Fibroblast of lung (primary cell): ENCODE results near the gene DSC3.

ENCODE experiments used
- CTCF ChIP-seq, 2 donors: IDR thresholded peaks in 1 of 2; conservative IDR thresholded peaks in 1 of 2; 1 replicate in 1 of 2; 2 replicates in 1 of 2; pipeline ENCODE4 v1.5.1; 2011 to 2012; ENCODE audit warnings: low read length in 2 of 2, control low read depth in 1 of 2, inconsistent platforms in 1 of 2, low read depth in 1 of 2, mild to moderate bottlenecking in 1 of 2
- EZH2 ChIP-seq: IDR thresholded peaks from 2 replicates; pipeline ENCODE4 v1.5.1; 2012; ENCODE audit warnings: low read length, control low read depth, mild to moderate bottlenecking; ENCODE audit errors: missing control alignments

DNA sequence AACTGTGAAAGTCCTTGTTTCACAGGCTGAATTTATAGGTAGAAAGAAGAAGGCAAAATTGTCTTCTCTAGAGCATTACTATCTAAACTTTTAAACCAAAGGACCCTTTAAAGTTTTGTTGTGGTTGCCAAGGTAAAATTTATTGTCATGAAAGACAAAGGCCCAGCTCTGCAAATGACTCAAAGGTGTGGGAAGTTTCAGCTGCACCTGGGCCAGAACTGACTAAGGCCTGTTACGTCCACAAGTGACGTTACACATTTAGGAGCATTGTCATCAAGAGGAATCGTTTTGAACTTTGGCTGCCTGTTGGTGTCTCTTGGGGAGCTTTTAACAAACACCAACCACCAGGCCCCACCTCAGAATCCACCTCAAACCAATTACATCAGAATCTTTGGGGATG, 8.1 kb upstream of the DSC3 start:
- TF ChIP-seq CTCF (conservative IDR thresholded peaks at IDR 0.05 in 1 of 2, IDR thresholded peaks at IDR 0.05 in 1 of 2; ENCODE audit: low read depth in 1 of 2, low read length in 2 of 2) (no peak), EZH2 (no peak)
